ENCODE data around the gene KMT2A. TPM values are rescaled to one million over a fixed set of nuclear protein-coding genes. Genes with fewer than 3 reads are reported as not detected.

Gene KMT2A
- total RNA-seq, 4 donors from 2014 or later = 42.3 to 116 (median 74.8) TPM

DNA sequence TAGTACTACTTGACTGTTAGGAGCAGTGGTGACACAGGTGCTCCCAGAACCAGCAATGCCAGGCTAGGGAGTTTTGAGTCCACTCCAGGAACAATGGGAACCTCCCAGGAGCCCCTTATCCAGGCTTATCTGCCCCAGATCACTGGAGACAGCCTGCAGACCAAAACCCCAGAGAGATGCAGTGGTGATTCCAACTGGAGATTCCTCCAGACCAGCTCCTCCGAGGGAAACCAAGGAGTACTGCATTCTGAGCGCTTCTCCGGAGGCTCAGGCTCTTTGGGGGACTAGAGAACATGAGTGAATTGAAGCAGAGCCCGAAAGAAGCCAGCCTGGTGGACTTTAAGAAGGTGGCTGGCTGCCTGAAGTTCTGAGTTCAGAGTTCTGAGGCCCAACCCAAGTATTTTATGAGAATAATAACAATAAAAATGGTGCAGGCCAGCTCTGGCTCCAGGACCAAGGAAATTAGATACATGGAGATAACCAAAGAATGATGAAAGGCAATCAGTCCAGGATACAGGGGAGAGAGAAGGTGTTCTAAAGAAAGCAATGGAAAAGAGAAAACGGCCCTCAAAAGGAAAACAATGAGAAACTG, 93.4 kb downstream of the KMT2A start:
- WGBS, 2 donors (ENCODE audit: low coverage in 1 of 2) = 41 to 52% methylated on average over 2 to 5 of the region's 5 CpGs
- H3K9me3 ChIP-seq = no peaks in the 10 kb centered on the region
- H3K27me3 ChIP-seq = no peaks in the 10 kb centered on the region
- peak overlapping the region in 1 of 2 donors; percentile 92 for H3K4me3 ChIP-seq
- peaks cover 0 to 37% (median 12%) of the 10 kb centered on the region in 3 donors for H3K4me1 ChIP-seq
- TF ChIP-seq POLR2AphosphoS5 (IDR thresholded peaks at IDR 0.05) (no peak), EP300 (IDR thresholded peaks at IDR 0.05) (no peak), POLR2A (IDR thresholded peaks at IDR 0.05) (no peak)
- TF ChIP-seq, protein P1, sequence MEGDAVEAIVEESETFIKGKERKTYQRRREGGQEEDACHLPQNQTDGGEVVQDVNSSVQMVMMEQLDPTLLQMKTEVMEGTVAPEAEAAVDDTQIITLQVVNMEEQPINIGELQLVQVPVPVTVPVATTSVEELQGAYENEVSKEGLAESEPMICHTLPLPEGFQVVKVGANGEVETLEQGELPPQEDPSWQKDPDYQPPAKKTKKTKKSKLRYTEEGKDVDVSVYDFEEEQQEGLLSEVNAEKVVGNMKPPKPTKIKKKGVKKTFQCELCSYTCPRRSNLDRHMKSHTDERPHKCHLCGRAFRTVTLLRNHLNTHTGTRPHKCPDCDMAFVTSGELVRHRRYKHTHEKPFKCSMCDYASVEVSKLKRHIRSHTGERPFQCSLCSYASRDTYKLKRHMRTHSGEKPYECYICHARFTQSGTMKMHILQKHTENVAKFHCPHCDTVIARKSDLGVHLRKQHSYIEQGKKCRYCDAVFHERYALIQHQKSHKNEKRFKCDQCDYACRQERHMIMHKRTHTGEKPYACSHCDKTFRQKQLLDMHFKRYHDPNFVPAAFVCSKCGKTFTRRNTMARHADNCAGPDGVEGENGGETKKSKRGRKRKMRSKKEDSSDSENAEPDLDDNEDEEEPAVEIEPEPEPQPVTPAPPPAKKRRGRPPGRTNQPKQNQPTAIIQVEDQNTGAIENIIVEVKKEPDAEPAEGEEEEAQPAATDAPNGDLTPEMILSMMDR (IDR thresholded peaks at IDR 0.05) = no peak
- H3K27ac ChIP-seq = peak overlapping the region in 1 of 4 donors; percentile 88
- no peak for ATAC-seq
- H3K36me3 ChIP-seq = peaks cover 0 to 24% of the 10 kb centered on the region in 2 donors

DNA sequence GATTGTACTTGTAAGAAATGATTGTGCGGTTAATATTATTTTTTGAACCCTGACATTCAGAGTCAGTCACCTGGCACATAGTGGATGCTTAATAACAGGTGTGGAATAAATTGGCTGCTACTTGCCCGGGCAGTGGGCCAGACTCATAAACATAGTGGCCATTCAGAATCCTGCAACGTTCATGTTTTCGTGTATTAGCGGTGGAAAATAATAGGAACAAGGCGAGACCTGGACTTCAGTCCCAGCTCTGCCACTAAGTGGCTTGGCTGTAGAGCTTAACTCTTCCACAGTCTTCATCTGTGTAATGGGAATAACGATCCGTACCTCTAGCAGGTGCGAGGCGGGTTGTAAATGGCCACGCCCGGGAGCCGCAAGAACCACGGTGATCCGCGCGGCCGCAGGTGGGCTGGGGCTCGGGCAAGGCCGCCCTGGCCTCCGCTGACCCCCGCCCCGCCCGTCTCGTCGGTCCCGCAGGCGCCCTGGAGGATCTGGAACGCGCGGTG, 93.9 kb downstream of the KMT2A start:
- H3K36me3 ChIP-seq = peaks cover 0 to 24% of the 10 kb centered on the region in 2 donors
- TF ChIP-seq POLR2A (IDR thresholded peaks at IDR 0.05) (no peak), EP300 (IDR thresholded peaks at IDR 0.05) (no peak), POLR2AphosphoS5 (IDR thresholded peaks at IDR 0.05) (no peak)
- TF ChIP-seq, protein P1 (IDR thresholded peaks at IDR 0.05) = no peak

GRCh38 chr11:118530683-118531596, 94.6 kb downstream of the KMT2A start, which contains the start of gene TMEM25:
TMEM25 (plus strand) TSS chr11:118531192; CDS start chr11:118531802, 610 bp downstream.
- Histone ChIP-seq H3K36me3 (peaks cover 0 to 30% of the 10 kb centered on the region in 2 donors), H3K9me3 (no peaks in the 10 kb centered on the region), H3K27me3 (no peaks in the 10 kb centered on the region), H3K4me3 (peak within 1 kb of the TSS; percentile 77 to 92), H3K27ac (peak within 1 kb of the TSS; percentile 31 to 88 (median 86)), H3K4me1 (peaks cover 0 to 37% (median 12%) of the 10 kb centered on the region in 3 donors)
- peak; percentile 82 for ATAC-seq
- WGBS, 2 donors (ENCODE audit: low coverage in 1 of 2) = 7% methylated on average over 10 of the region's 94 CpGs; no CpG with 5 or more reads in 1 of the 2 donors
- no peak for TF ChIP-seq EP300 (IDR thresholded peaks at IDR 0.05)
- TF ChIP-seq POLR2AphosphoS5 (IDR thresholded peaks at IDR 0.05) = no peak
- TF ChIP-seq POLR2A (IDR thresholded peaks at IDR 0.05) = peak; percentile 24 to 25
- TF ChIP-seq, protein P1 (IDR thresholded peaks at IDR 0.05) = peak in 1 of 4 experiments; percentile 19

More for the DNA sequence above, 93.9 kb downstream of the KMT2A start:
- Histone ChIP-seq H3K9me3 (no peaks in the 10 kb centered on the region), H3K27ac (peak overlapping the region in 3 of 4 donors; percentile 85 to 88 (median 88)), H3K4me1 (peaks cover 0 to 37% (median 12%) of the 10 kb centered on the region in 3 donors), H3K4me3 (peak overlapping the region; percentile 77 to 92), H3K27me3 (no peaks in the 10 kb centered on the region)
- no peak for ATAC-seq
- 11 to 33% methylated on average over 2 to 8 of the region's 31 CpGs for WGBS, 2 donors (ENCODE audit: low coverage in 1 of 2)

DNA sequence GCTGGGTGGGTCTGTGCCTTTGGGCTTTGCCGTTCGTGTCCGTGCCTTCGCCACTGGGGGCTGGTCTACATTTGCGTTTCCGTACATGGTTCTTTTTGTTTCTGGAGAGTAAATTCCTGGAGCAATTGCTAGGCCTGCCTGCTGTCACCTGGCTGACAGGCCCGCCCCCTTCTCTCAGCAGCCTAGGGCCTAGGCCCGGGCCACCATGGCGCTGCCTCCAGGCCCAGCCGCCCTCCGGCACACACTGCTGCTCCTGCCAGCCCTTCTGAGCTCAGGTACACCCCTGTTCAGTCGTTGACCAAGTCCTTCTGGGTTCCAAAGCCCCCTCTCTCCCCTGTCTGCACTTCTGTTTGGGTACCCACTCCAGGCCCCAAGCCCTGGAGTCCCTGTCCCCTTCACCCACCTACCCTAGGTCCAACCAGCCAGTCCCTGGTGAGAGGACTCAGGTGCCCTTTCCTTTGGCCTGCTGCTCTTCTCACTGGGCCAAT, 95.3 kb downstream of the KMT2A start:
- H3K27ac ChIP-seq = peak overlapping the region in 3 of 4 donors; percentile 85 to 88 (median 88)
- no peak for ATAC-seq
- peaks cover 0 to 31% of the 10 kb centered on the region in 2 donors for H3K36me3 ChIP-seq
- 10 to 50% methylated on average over 2 of the region's 12 CpGs for WGBS, 2 donors (ENCODE audit: low coverage in 1 of 2)
- H3K27me3 ChIP-seq = no peaks in the 10 kb centered on the region
- TF ChIP-seq, protein P1 (IDR thresholded peaks at IDR 0.05) = no peak
- no peak for TF ChIP-seq POLR2AphosphoS5 (IDR thresholded peaks at IDR 0.05)
- peaks cover 0 to 37% (median 12%) of the 10 kb centered on the region in 3 donors for H3K4me1 ChIP-seq
- peak overlapping the region; percentile 77 to 92 for H3K4me3 ChIP-seq
- H3K9me3 ChIP-seq = no peaks in the 10 kb centered on the region
